Measurements from ENCODE around the gene ERC2. TPM values are rescaled to one million over a fixed set of nuclear protein-coding genes. Genes with fewer than 3 reads are reported as not detected.
"Not testable (repeated sequence)": the region's sequence is repeated elsewhere in the genome, so short reads cannot be mapped to it uniquely, and the experiment has no call there.

Gene ERC2
- total and polyA plus RNA-seq, 11 donors: 0.16 to 3.8 (median 1.6) TPM

DNA sequence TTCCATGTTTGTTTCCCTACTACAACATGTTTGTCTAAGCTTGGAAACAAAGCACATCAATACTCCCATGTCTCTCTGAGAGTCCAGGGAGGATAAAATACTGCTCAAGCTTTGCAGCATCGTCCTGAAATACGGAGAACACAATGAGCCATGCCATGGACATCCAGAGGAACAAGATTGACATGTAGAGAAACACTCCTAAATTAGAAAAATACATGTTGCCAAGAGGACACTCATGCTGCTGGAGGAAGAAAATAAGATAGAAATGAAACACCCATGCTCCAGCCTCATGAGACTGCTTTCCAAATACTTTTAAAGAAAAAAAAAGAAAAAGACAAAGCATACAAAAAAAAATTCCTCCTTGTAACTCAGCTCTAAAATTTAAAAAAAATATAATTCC, 387.0 kb downstream of the ERC2 start:
- no peaks in the 10 kb centered on the region for H3K36me3 ChIP-seq
- ATAC-seq (no peak), DNase-seq (no peak)
- intact Hi-C loops (cut with DNase I): no loop called here
- no peak overlapping the region for H3K4me3 ChIP-seq
- TF ChIP-seq, protein P1, sequence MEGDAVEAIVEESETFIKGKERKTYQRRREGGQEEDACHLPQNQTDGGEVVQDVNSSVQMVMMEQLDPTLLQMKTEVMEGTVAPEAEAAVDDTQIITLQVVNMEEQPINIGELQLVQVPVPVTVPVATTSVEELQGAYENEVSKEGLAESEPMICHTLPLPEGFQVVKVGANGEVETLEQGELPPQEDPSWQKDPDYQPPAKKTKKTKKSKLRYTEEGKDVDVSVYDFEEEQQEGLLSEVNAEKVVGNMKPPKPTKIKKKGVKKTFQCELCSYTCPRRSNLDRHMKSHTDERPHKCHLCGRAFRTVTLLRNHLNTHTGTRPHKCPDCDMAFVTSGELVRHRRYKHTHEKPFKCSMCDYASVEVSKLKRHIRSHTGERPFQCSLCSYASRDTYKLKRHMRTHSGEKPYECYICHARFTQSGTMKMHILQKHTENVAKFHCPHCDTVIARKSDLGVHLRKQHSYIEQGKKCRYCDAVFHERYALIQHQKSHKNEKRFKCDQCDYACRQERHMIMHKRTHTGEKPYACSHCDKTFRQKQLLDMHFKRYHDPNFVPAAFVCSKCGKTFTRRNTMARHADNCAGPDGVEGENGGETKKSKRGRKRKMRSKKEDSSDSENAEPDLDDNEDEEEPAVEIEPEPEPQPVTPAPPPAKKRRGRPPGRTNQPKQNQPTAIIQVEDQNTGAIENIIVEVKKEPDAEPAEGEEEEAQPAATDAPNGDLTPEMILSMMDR (IDR thresholded peaks at IDR 0.05): no peak
- TF ChIP-seq POLR2A (IDR thresholded peaks at IDR 0.05): no peak
- no peaks in the 10 kb centered on the region for H3K9me3 ChIP-seq
- 57 to 66% (median 62%) methylated on average over 2 of the region's 2 CpGs for WGBS, 4 donors
- no peak overlapping the region for H3K27ac ChIP-seq
- H3K4me1 ChIP-seq: no peaks in the 10 kb centered on the region
- no peaks in the 10 kb centered on the region for H3K27me3 ChIP-seq

DNA sequence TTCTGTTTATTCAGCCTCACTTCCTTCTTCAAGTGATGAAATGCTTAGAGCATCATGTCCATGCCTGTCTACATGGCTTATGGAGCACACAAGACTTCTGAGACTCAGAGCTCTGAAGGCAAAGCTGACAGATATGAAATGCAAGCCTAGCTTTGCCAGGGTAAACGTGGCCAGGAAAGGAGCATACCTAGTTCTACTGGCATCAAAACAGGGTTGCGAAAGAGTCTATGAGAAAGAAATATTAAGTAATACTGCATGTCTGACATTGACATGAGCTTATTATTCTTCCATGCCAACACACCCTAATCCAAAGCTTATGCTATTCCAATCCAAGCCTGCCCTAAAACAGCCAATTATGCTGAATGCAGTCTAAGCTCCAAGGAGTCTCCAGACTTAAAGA, 391.5 kb downstream of the ERC2 start:
- WGBS, 4 donors: 70 to 90% (median 73%) methylated on average over 2 of the region's 2 CpGs
- Histone ChIP-seq H3K36me3 (no peaks in the 10 kb centered on the region), H3K4me3 (no peak overlapping the region), H3K27me3 (peaks cover 0 to 4% (median 0%) of the 10 kb centered on the region in 9 donors), H3K4me1 (no peaks in the 10 kb centered on the region), H3K9me3 (no peaks in the 10 kb centered on the region), H3K27ac (no peak overlapping the region)
- ATAC-seq (no peak), DNase-seq (no peak)
- intact Hi-C loops (cut with DNase I): no loop called here
- TF ChIP-seq, protein P1 (IDR thresholded peaks at IDR 0.05): no peak

DNA sequence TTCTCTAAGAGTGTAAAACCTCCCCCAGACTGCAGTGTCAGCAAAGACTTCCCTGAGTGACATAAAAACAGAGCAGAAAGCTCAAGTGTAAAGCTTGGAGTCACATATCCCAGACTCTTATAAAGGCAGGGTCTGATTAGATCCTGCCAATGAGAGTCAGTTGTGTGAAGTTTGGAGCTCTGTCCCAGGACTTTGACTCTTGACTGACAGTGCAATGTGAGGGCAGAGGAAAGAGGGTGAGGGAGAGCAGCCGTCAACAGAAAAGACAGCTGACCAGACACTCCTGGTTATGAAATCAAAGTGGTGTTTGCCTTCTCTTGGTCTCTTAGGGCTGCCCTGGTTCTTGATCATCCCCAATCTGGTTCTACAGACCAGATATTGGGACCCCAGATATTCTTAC, 393.2 kb downstream of the ERC2 start:
- no peaks in the 10 kb centered on the region for H3K9me3 ChIP-seq
- no peaks in the 10 kb centered on the region for H3K4me1 ChIP-seq
- DNase-seq (no peak), ATAC-seq (peak in 1 of 4 donors; percentile 18)
- peaks cover 0 to 8% (median 0%) of the 10 kb centered on the region in 9 donors for H3K27me3 ChIP-seq
- H3K4me3 ChIP-seq: no peak overlapping the region
- H3K36me3 ChIP-seq: no peaks in the 10 kb centered on the region
- no peak for TF ChIP-seq POLR2A (IDR thresholded peaks at IDR 0.05)
- TF ChIP-seq, protein P1 (IDR thresholded peaks at IDR 0.05): no peak
- H3K27ac ChIP-seq: no peak overlapping the region
- 33 to 51% (median 44%) methylated on average over 1 of the region's 1 CpG for WGBS, 4 donors
- intact Hi-C loops (cut with DNase I): no loop called here

DNA sequence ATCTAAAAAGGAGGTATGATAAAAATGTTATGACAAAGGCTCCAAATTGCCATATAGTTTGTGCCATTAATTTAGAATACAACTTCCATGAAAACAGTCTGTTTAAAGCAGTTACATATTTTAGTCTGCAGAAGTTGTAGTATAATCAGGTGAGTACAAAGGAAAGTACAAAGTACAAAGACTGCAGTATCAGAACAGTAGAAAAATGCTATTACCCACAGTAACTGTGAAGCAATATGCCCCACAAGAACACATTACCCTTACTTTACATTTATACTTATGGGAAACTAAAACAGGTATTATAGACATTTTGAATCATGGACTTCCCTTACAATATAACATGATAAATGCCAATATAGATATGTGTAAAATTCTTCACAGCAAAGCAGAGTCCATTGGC, 398.5 kb downstream of the ERC2 start:
- Histone ChIP-seq H3K27me3 (peaks cover 0 to 8% (median 0%) of the 10 kb centered on the region in 9 donors), H3K36me3 (no peaks in the 10 kb centered on the region), H3K4me3 (no peak overlapping the region), H3K27ac (no peak overlapping the region), H3K9me3 (peaks cover 0 to 15% (median 0%) of the 10 kb centered on the region in 12 donors), H3K4me1 (no peaks in the 10 kb centered on the region)
- ATAC-seq: no peak
- no peak for DNase-seq
- TF ChIP-seq, protein P1 (IDR thresholded peaks at IDR 0.05): no peak
- no peak for TF ChIP-seq POLR2A (IDR thresholded peaks at IDR 0.05)
- intact Hi-C loops (cut with DNase I): no loop called here

DNA sequence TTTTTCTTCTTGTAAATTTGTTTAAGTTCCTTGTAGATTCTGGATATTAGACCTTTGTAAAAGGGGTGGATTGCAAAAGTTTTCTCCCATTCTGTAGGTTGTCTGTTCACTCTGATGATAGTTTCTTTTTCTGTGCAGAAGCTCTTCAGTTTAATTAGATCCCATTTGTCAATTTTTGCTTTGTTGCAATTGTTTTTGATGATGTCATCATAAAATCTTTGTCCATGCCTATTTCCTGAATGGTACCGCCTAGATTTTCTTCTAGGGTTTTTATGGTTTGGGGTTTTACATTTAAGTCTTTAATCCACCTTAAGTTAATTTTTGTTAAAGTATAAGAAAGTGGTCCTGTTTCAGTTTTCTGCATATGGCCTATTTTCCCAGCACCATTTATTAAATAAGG, 401.9 kb downstream of the ERC2 start:
- 89 to 95% (median 90%) methylated on average over 1 of the region's 1 CpG for WGBS, 4 donors
- H3K4me1 ChIP-seq; H3K27me3 ChIP-seq; H3K27ac ChIP-seq; H3K4me3 ChIP-seq; DNase-seq; ATAC-seq; H3K36me3 ChIP-seq; intact Hi-C loops (cut with DNase I): not testable (repeated sequence)
- H3K9me3 ChIP-seq: peaks cover 0 to 15% (median 0%) of the 10 kb centered on the region in 12 donors

Measured in heart left ventricle (tissue), 16 donors.